H7 (cell line): ENCODE results near the gene CIZ1. TPM values are rescaled to one million over a fixed set of nuclear protein-coding genes. Genes with fewer than 3 reads are reported as not detected.

Source experiments
- DNase-seq: peaks from one replicate; pipeline ENCODE4 v3.0.0; 2012
- H3K27me3 ChIP-seq: 2 replicates; pipeline ENCODE4 v1.6.0; 2011; ENCODE audit warnings: mild to moderate bottlenecking, low read length; ENCODE audit not compliant: control insufficient read depth, insufficient read depth
- H3K36me3 ChIP-seq: replicated peaks from 2 replicates; pipeline ENCODE4 v1.5.1; 2011; ENCODE audit warnings: low read length; ENCODE audit not compliant: control insufficient read depth, insufficient read depth
- H3K4me3 ChIP-seq: 2 replicates; pipeline ENCODE4 v1.5.1; 2011; ENCODE audit warnings: low read depth, mild to moderate bottlenecking, control low read depth, low read length, moderate library complexity; ENCODE audit not compliant: insufficient read depth
- total RNA-seq: library from RNA; depleted of rRNA; stranded (reverse); fragments of >200 nt; shearing (Covaris generic); gene quantifications from 2 replicates; pipeline ENCODE4 v1.2.3, GENCODE V29; 2014; rRNA removed

CIZ1 gene
- total RNA-seq, 1 experiment from 2014 or later, result 36.8 TPM

DNA sequence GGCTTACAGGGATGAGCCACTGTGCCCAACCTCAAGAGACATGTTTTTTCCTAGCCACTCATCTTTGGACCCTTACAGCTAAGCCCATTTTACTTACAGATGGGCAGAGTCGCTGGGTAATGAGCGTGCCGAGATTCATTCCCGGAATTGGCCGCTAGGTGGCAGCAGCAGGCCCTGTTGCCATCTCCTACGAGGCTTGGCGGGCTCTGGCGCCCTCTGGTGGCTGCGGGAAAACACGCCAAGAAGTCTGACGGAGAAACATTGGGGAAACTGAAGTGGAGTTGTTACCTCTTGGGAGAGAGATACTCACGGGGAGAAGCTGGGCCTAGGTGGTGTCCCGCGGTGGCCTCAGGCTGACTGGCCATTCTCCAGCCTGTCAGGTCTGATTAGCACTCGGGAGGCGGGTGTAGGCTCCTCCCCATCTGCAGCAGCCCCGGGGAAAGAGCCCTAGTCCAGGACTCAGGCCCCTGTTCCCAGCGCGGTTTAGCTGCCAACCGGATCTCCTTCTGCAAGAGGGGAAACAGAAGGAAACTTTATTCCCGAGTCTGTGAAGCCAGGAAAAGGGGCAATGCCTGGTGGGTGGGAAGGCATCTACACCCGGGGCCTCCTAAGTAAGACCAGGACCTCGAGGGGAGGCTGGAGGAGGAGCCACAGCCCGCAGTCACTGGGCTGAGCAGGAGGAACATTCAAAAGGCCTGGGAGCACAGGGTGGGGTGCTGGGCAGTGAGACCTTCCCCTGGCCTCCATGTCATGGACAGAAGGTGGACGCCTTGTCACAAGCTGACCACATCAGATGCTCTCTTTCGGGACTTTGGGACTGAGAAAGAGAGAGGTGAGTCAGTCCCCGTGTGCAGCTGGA is 73.5 kb downstream of the CIZ1 start:
- Histone ChIP-seq H3K27me3 (no peaks in the 10 kb centered on the region), H3K36me3 (peaks cover 10% of the 10 kb centered on the region), H3K4me3 (peak overlapping the region; percentile 5)
- peak; percentile 96 for DNase-seq

DNA sequence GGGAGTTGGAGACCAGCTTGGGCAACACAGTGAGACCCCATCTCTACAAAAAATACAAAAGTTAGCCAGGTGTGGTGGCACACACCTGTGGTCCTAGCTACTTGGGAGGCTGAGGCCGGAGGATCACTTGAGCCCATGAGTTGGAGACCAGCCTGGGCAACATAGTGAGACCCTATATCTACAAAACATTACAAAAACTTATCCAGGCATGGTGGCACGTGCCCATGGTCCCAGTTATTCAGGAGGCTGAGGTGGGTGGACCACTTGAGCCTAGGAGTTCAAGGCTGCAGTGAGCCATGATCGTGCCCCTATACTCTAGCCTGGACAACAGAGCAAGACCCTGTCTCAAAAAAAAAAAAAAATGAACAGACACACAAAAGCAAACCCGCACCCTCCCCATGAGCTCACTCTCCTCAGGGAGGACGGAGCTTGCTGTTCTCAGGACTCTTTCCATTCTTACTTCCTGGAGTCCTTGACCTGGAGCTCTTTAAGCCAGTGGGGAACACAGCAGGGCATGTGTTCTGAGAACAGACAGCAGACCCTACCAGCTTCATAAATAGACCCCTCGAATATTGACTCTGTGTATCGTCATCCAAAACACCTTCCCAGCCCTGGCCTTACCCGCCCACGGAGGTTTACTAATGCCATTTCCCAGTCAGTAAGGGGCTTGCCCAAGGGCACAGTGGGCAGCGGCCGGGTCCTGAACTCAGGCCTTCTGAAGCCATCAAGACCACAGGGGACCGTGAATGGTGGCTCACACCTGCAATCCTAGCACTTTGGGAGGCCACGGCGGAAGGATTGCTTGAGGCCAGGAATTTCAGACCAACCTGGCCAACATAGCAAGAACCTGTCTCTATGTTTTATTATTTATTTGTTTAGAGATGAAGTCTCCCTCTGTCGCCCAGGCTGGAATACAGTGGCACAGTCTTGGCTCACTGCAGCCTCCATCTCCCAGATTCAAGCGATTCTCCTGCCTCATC is 75.0 kb downstream of the CIZ1 start:
- no peaks in the 10 kb centered on the region for H3K27me3 ChIP-seq
- H3K4me3 ChIP-seq, result no peak overlapping the region
- H3K36me3 ChIP-seq, result peaks cover 2% of the 10 kb centered on the region
- DNase-seq, result peak; percentile 28

Other genes with a start within 250 kb of the CIZ1 start
- gene EEIG1, start 210.6 kb downstream of the CIZ1 start, total RNA-seq, result 16.9 and 27.1 TPM in 2 replicates
- 10.3 and 12.3 TPM in 2 replicates for gene NAIF1, start 124.3 kb downstream of the CIZ1 start, total RNA-seq
- gene SLC25A25, start 123.3 kb downstream of the CIZ1 start, total RNA-seq, result 23.1 and 23.7 TPM in 2 replicates
- 143 and 197 TPM in 2 replicates for gene PTGES2, start 63.8 kb downstream of the CIZ1 start, total RNA-seq
- 1.4 TPM in 1 of 2 replicates, not detected in the other for gene LCN2, start 42.1 kb downstream of the CIZ1 start, total RNA-seq
- gene BBLN, start 31.3 kb downstream of the CIZ1 start, total RNA-seq, result 121 and 130 TPM in 2 replicates
- 16.9 and 35.0 TPM in 2 replicates for gene DNM1, start 11.8 kb upstream of the CIZ1 start, total RNA-seq
- gene GOLGA2, start 84.4 kb upstream of the CIZ1 start, total RNA-seq, result 34.4 and 48.7 TPM in 2 replicates
- gene SWI5, start 84.7 kb upstream of the CIZ1 start, total RNA-seq, result 36.3 and 53.3 TPM in 2 replicates
- gene TRUB2, start 130.9 kb upstream of the CIZ1 start, total RNA-seq, result 35.5 and 51.9 TPM in 2 replicates
- 45.9 and 55.3 TPM in 2 replicates for gene COQ4, start 131.3 kb upstream of the CIZ1 start, total RNA-seq
- gene SLC27A4, start 149.0 kb upstream of the CIZ1 start, total RNA-seq, result 26.2 and 39.0 TPM in 2 replicates
- 74.3 and 99.6 TPM in 2 replicates for gene URM1, start 179.8 kb upstream of the CIZ1 start, total RNA-seq
- gene CERCAM, start 229.3 kb upstream of the CIZ1 start, total RNA-seq, result 12.6 and 15.5 TPM in 2 replicates